SU-DHL-6 (cell line): ENCODE results near the gene LZTR1.

Experiments
- H2AFZ ChIP-seq: fragments of 200-600 bp; sonication (generic); 2 replicates; pipeline ENCODE4 v1.6.1; 2014; ENCODE audit warnings: low read depth, mild to moderate bottlenecking, moderate library complexity, mixed read lengths, antibody characterized with exemption, low read length; ENCODE audit not compliant: severe bottlenecking
- H3F3A ChIP-seq: fragments of 200-600 bp; shearing (Covaris generic); 2 replicates; pipeline ENCODE4 v1.6.0; 2016; ENCODE audit warnings: antibody characterized with exemption, mild to moderate bottlenecking; ENCODE audit not compliant: insufficient read depth
- H3K27ac ChIP-seq: fragments of 200-600 bp; sonication (generic); 2 replicates; pipeline ENCODE4 v1.5.1; 2016; ENCODE audit warnings: low read depth, mild to moderate bottlenecking, low read length, moderate library complexity, mixed read lengths
- H3K27me3 ChIP-seq: fragments of 200-600 bp; sonication (generic), shearing (Covaris generic); 2 replicates; pipeline ENCODE4 v1.6.0; 2014; ENCODE audit warnings: mild to moderate bottlenecking, low read length
- H3K36me3 ChIP-seq: fragments of 200-600 bp; sonication (generic); 2 replicates; pipeline ENCODE4 v1.6.1; 2014; ENCODE audit warnings: mild to moderate bottlenecking, low read length, mixed read lengths
- H3K4me2 ChIP-seq: fragments of 300-600, 200-600 bp; shearing (Covaris generic), sonication (generic); 2 replicates; pipeline ENCODE4 v1.6.0; 2014; ENCODE audit warnings: low read length, low read depth, mild to moderate bottlenecking; ENCODE audit not compliant: poor library complexity, severe bottlenecking
- H3K4me3 ChIP-seq: fragments of 200-600 bp; sonication (generic); 2 replicates; pipeline ENCODE4 v1.5.1; 2014; ENCODE audit warnings: antibody characterized with exemption, low read length, mild to moderate bottlenecking, mixed read lengths; ENCODE audit not compliant: insufficient read depth, poor library complexity, severe bottlenecking
- H3K79me2 ChIP-seq: fragments of 200-600 bp; sonication (generic); 2 replicates; pipeline ENCODE4 v1.6.1; 2014; ENCODE audit warnings: mild to moderate bottlenecking, low read length, moderate library complexity; ENCODE audit not compliant: insufficient read depth
- H3K9ac ChIP-seq: fragments of 200-600 bp; sonication (generic); 2 replicates; pipeline ENCODE4 v1.7.0; 2014; ENCODE audit warnings: mild to moderate bottlenecking, low read length
- H3K9me2 ChIP-seq: fragments of 200-600 bp; sonication (generic); replicated peaks from 2 replicates; pipeline ENCODE4 v1.6.1; 2014; ENCODE audit warnings: low read length; ENCODE audit not compliant: insufficient read depth
- H3K9me3 ChIP-seq: fragments of 200-600 bp; sonication (generic); 2 replicates; pipeline ENCODE4 v1.6.1; 2014; ENCODE audit warnings: low read length, mixed read lengths; ENCODE audit not compliant: insufficient read depth
- H4K20me1 ChIP-seq: fragments of 200-600 bp; sonication (generic); 2 replicates; pipeline ENCODE4 v1.6.1; 2014; ENCODE audit warnings: low read depth, mild to moderate bottlenecking, antibody characterized with exemption, low read length, moderate library complexity, mixed read lengths
- EZH2phosphoT487 ChIP-seq: fragments of 200-600 bp; sonication (generic), shearing (Covaris generic); conservative IDR thresholded peaks from 2 replicates; pipeline ENCODE4 v1.6.1; 2018; ENCODE audit warnings: mild to moderate bottlenecking, antibody characterized with exemption, low read length, moderate library complexity, mixed read lengths
- TF ChIP-seq, protein P1 (sequence below): fragments of 200-600 bp; sonication (generic); IDR thresholded peaks from one replicate; pipeline ENCODE4 v1.5.1; 2017; ENCODE audit warnings: antibody characterized with exemption, mild to moderate bottlenecking, low read length, moderate library complexity; ENCODE audit not compliant: insufficient read depth, poor library complexity, severe bottlenecking

The LZTR1 gene

DNA sequence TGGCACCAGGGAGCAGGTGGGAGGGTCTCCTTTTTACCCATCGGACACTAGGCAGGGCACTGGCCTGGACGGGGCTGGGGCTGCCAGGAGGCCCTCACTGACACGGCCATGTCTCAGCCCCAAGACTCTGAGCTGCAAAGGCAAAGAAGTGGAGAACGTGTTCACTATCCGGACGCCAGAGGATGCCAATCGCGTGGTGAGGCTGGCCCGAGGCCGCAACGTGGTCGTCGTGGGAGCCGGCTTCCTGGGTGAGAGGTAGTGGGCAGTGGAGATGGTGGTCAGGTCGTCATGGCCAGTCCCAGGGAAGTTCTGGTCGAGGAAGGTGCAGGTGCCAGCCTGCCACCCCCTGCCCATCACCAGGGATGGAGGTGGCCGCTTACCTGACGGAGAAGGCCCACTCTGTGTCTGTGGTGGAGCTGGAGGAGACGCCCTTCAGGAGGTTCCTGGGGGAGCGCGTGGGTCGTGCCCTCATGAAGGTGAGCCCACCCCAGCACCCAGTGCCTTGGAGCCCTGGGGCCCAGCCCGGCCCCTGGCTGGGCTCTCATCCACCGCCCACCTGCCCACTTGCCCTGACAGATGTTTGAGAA is 5.7 kb upstream of the LZTR1 start:
- Histone ChIP-seq H3F3A (no peaks in the 10 kb centered on the region), H3K36me3 (no peaks in the 10 kb centered on the region), H3K9me3 (no peaks in the 10 kb centered on the region), H3K27me3 (no peaks in the 10 kb centered on the region), H3K9me2 (no peaks in the 10 kb centered on the region), H3K9ac (no peak overlapping the region), H2AFZ (no peak overlapping the region), H4K20me1 (no peaks in the 10 kb centered on the region), H3K27ac (no peak overlapping the region), H3K4me3 (no peak overlapping the region), H3K79me2 (no peaks in the 10 kb centered on the region), H3K4me2 (no peak overlapping the region)
- TF ChIP-seq EZH2phosphoT487: no peak
- TF ChIP-seq, protein P1, sequence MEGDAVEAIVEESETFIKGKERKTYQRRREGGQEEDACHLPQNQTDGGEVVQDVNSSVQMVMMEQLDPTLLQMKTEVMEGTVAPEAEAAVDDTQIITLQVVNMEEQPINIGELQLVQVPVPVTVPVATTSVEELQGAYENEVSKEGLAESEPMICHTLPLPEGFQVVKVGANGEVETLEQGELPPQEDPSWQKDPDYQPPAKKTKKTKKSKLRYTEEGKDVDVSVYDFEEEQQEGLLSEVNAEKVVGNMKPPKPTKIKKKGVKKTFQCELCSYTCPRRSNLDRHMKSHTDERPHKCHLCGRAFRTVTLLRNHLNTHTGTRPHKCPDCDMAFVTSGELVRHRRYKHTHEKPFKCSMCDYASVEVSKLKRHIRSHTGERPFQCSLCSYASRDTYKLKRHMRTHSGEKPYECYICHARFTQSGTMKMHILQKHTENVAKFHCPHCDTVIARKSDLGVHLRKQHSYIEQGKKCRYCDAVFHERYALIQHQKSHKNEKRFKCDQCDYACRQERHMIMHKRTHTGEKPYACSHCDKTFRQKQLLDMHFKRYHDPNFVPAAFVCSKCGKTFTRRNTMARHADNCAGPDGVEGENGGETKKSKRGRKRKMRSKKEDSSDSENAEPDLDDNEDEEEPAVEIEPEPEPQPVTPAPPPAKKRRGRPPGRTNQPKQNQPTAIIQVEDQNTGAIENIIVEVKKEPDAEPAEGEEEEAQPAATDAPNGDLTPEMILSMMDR: no peak

DNA sequence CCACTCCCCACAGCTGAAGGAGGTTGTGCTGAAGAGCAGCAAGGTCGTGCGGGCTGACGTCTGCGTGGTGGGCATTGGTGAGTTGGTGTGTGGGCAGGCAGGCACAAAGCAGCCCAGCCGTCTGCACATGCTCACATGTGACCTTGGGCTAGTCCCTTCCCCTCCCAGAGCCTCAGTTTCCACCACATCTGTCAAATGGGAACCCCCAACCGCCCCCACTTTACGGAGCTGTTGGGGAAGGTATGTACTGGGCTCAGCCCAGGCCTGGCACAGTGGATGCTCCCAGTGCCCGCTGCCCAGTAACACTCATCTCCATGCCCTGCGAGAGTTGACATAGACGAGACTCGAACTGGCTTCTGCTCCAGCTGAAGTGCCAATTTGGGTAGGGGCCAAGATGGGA is 5.1 kb upstream of the LZTR1 start:
- no peaks in the 10 kb centered on the region for H3K27me3 ChIP-seq
- no peak overlapping the region for H2AFZ ChIP-seq
- no peaks in the 10 kb centered on the region for H3K9me2 ChIP-seq
- no peak overlapping the region for H3K27ac ChIP-seq
- no peak overlapping the region for H3K4me3 ChIP-seq
- H3F3A ChIP-seq: no peaks in the 10 kb centered on the region
- TF ChIP-seq EZH2phosphoT487: no peak
- TF ChIP-seq, protein P1: no peak
- no peak overlapping the region for H3K4me2 ChIP-seq
- H3K36me3 ChIP-seq: no peaks in the 10 kb centered on the region
- H3K9ac ChIP-seq: no peak overlapping the region
- no peaks in the 10 kb centered on the region for H4K20me1 ChIP-seq
- no peaks in the 10 kb centered on the region for H3K79me2 ChIP-seq
- H3K9me3 ChIP-seq: no peaks in the 10 kb centered on the region

DNA sequence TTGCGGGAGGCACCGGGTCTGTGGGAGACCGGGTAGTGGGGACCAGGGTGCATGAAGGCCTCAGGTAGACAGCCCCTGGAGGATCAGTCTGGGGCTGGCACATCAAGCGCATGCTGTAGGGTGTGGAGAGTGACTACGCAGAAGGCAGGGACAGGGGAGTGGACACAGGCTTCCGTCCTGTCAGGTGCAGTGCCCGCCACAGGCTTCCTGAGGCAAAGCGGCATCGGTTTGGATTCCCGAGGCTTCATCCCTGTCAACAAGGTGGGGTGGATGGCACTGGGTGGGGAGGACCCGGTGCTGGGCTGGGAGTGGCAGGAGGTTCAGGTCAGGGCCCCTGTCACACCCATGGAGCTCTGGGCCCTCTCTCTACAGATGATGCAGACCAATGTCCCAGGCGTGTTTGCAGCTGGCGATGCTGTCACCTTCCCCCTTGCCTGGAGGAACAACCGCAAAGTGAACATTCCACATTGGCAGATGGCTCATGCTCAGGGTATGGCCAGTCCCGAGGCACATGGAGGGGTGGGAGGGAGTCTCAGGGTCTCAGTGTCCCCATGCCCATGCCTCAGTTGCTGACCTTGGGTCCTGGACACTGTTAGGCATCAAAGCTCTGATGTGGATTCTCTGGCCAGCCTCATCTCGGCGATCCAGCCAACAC is 4.5 kb upstream of the LZTR1 start:
- Histone ChIP-seq H3K27me3 (no peaks in the 10 kb centered on the region), H2AFZ (no peak overlapping the region), H3K4me3 (no peak overlapping the region), H4K20me1 (no peaks in the 10 kb centered on the region), H3K9me3 (no peaks in the 10 kb centered on the region), H3K4me2 (no peak overlapping the region), H3K27ac (no peak overlapping the region), H3K9me2 (no peaks in the 10 kb centered on the region), H3F3A (no peaks in the 10 kb centered on the region), H3K9ac (no peak overlapping the region), H3K36me3 (no peaks in the 10 kb centered on the region), H3K79me2 (no peaks in the 10 kb centered on the region)
- TF ChIP-seq EZH2phosphoT487: no peak
- TF ChIP-seq, protein P1: no peak
